HCT116 (cell line): ENCODE data around the gene LRRN3. TPM values are rescaled to one million over a fixed set of nuclear protein-coding genes. Genes with fewer than 3 reads are reported as not detected.

Experiments used
- ATAC-seq: fragments of 200-7000 bp; cut with Tn5 transposase; 2 replicates; pipeline ENCODE4 v1.9.1; 2020; ENCODE audit warnings: mild to moderate bottlenecking, moderate library complexity
- BruUV-seq: library from RNA; stranded (reverse); fragments of 400-500 nt; replicated peaks from 2 replicates; lab custom pipeline; 2021; lab: Mats Ljungman, UMichigan
- CTCF ChIA-PET: fragments of 300-600 bp; sonication (Branson Sonifier 250); formaldehyde crosslinking; loops from one replicate; lab custom pipeline; 2021; ENCODE audit warnings: antibody characterized with exemption; lab: Charles Lee
- POLR2A ChIA-PET: fragments of 300-600, 350-600 bp; sonication (Branson Sonifier 250); formaldehyde crosslinking; loops from one replicate; lab custom pipeline; 2021; ENCODE audit warnings: antibody characterized with exemption; lab: Charles Lee
- RAD21 ChIA-PET, 2 experiments: fragments of 300-600 bp; sonication (Branson Sonifier 250); formaldehyde crosslinking; loops; one replicate each; lab custom pipeline; 2023; ENCODE audit warnings: low total read pairs in 2 of 2; ENCODE audit not compliant: uncharacterized antibody in 2 of 2, unreplicated experiment in 2 of 2, low non-redundant PET in 1 of 2; lab: Charles Lee
- DNase-seq: peaks from one replicate; pipeline ENCODE4 v3.0.0-alpha.2; 2010; ENCODE audit warnings: low read depth, low spot score
- H2AFZ ChIP-seq: fragments of 200-600 bp; shearing (Covaris generic), sonication (generic); 2 replicates; pipeline ENCODE4 v1.6.1; 2017; ENCODE audit warnings: low read depth, mixed run types, mixed read lengths, antibody characterized with exemption, low read length; ENCODE audit not compliant: poor library complexity, severe bottlenecking
- H3K27ac ChIP-seq: 2 replicates; pipeline ENCODE4 v1.5.1; 2012; ENCODE audit warnings: low read depth, low read length
- H3K27me3 ChIP-seq: fragments of 200-600 bp; sonication (generic); 2 replicates; pipeline ENCODE4 v1.6.1; 2016; ENCODE audit warnings: mixed run types, low read length, mixed read lengths; ENCODE audit not compliant: insufficient read depth
- H3K36me3 ChIP-seq, 2 experiments: fragments of 200-500 bp in 1 of 2; fragments of 200-600 bp in 1 of 2; sonication (Bioruptor generic) in 1 of 2; sonication (generic) in 1 of 2; 2 replicates each; pipeline versions ENCODE4 v1.5.1 to v1.6.1; 2014 to 2016; ENCODE audit warnings: low read length in 2 of 2, inconsistent platforms in 1 of 2, mixed read lengths in 1 of 2, mixed run types in 1 of 2; ENCODE audit not compliant: insufficient read depth in 2 of 2, control insufficient read depth in 1 of 2
- H3K4me1 ChIP-seq, 2 experiments: fragments of 200-600 bp in 1 of 2; sonication (generic) in 1 of 2; 2 replicates each; pipeline versions ENCODE4 v1.5.1 to v1.6.1; 2012 to 2017; ENCODE audit warnings: low read length in 2 of 2, inconsistent platforms in 1 of 2, mild to moderate bottlenecking in 1 of 2, mixed read lengths in 1 of 2, mixed run types in 1 of 2, moderate library complexity in 1 of 2; ENCODE audit not compliant: insufficient read depth in 2 of 2, control insufficient read depth in 1 of 2
- H3K4me2 ChIP-seq: fragments of 200-600 bp; sonication (generic); 2 replicates; pipeline ENCODE4 v1.6.1; 2017; ENCODE audit warnings: mixed run types, low read length, mixed read lengths
- H3K4me3 ChIP-seq, 2 experiments: fragments of 200-600 bp in 1 of 2; sonication (generic) in 1 of 2; replicated peaks in 1 of 2; 2 replicates each; pipeline ENCODE4 v1.5.1; 2011 to 2016; ENCODE audit warnings: low read length in 2 of 2, control low read depth in 1 of 2, low read depth in 1 of 2, mild to moderate bottlenecking in 1 of 2, mixed read lengths in 1 of 2, mixed run types in 1 of 2
- H3K79me2 ChIP-seq: fragments of 200-600 bp; sonication (generic); 2 replicates; pipeline ENCODE4 v1.6.1; 2017; ENCODE audit warnings: mild to moderate bottlenecking, mixed run types, low read length, moderate library complexity, mixed read lengths; ENCODE audit not compliant: insufficient read depth
- H3K9ac ChIP-seq: fragments of 200-600 bp; sonication (generic); 2 replicates; pipeline ENCODE4 v1.6.1; 2016; ENCODE audit warnings: low read length, mixed read lengths
- H3K9me2 ChIP-seq: fragments of 200-600 bp; sonication (generic), shearing (Covaris generic); 2 replicates; pipeline ENCODE4 v1.6.1; 2017; ENCODE audit warnings: mixed run types, mild to moderate bottlenecking, moderate library complexity; ENCODE audit not compliant: insufficient read depth
- H3K9me3 ChIP-seq, 2 experiments: fragments of 200-500 bp in 1 of 2; fragments of 200-600 bp in 1 of 2; sonication (Bioruptor generic) in 1 of 2; sonication (generic) in 1 of 2; 2 replicates each; pipeline ENCODE4 v1.6.1; 2014 to 2017; ENCODE audit warnings: low read length in 2 of 2, mixed read lengths in 2 of 2, inconsistent platforms in 1 of 2, low read depth in 1 of 2, mild to moderate bottlenecking in 1 of 2, mixed run types in 1 of 2, moderate library complexity in 1 of 2; ENCODE audit not compliant: control insufficient read depth in 1 of 2, insufficient read depth in 1 of 2
- H4K20me1 ChIP-seq: fragments of 200-600 bp; sonication (generic), shearing (Covaris generic); 2 replicates; pipeline ENCODE4 v1.6.1; 2017; ENCODE audit warnings: mixed run types, mild to moderate bottlenecking, moderate library complexity; ENCODE audit not compliant: insufficient read depth
- EZH2phosphoT487 ChIP-seq: fragments of 200-600 bp; IDR thresholded peaks from 2 replicates; pipeline ENCODE4 v1.6.1; 2018; ENCODE audit warnings: antibody characterized with exemption, borderline replicate concordance
- FOSL1 ChIP-seq: IDR thresholded peaks from 2 replicates; pipeline ENCODE4 v1.6.1; 2012; ENCODE audit warnings: low read depth
- JUND ChIP-seq: IDR thresholded peaks from 2 replicates; pipeline ENCODE4 v1.6.1; 2012
- MAX ChIP-seq: IDR thresholded peaks from 2 replicates; pipeline ENCODE4 v1.6.1; 2012
- POLR2AphosphoS5 ChIP-seq: IDR thresholded peaks from 2 replicates; pipeline ENCODE4 v1.6.1; 2011; ENCODE audit warnings: mild to moderate bottlenecking, low read depth, low read length, moderate library complexity
- RAD21 ChIP-seq: IDR thresholded peaks from 2 replicates; pipeline ENCODE4 v1.6.1; 2012; ENCODE audit warnings: low read depth, mild to moderate bottlenecking
- REST ChIP-seq: IDR thresholded peaks from 2 replicates; pipeline ENCODE4 v1.6.1; 2012; ENCODE audit warnings: low read depth
- SIN3A ChIP-seq: IDR thresholded peaks from 2 replicates; pipeline ENCODE4 v1.6.1; 2012; ENCODE audit warnings: low read depth
- SP1 ChIP-seq: IDR thresholded peaks from 2 replicates; pipeline ENCODE4 v1.6.1; 2012; ENCODE audit warnings: low read depth
- SRF ChIP-seq: IDR thresholded peaks from 2 replicates; pipeline ENCODE4 v1.6.1; 2012; ENCODE audit warnings: low read depth
- YY1 ChIP-seq: IDR thresholded peaks from 2 replicates; pipeline ENCODE4 v1.6.1; 2011; ENCODE audit warnings: low read length, low read depth, moderate library complexity, mild to moderate bottlenecking; ENCODE audit not compliant: insufficient replicate concordance; ENCODE audit errors: extremely low read depth
- ZFX ChIP-seq: fragments of 450-650 bp; IDR thresholded peaks from 2 replicates; pipeline ENCODE4 v1.6.1; 2017
- ZNF274 ChIP-seq: fragments of 200-500 bp; sonication (Bioruptor generic); IDR thresholded peaks from 2 replicates; pipeline ENCODE4 v1.6.1; 2014; ENCODE audit warnings: mild to moderate bottlenecking, low read depth, low read length, inconsistent platforms
- intact Hi-C: fragments of 100-400 bp; cut with micrococcal nuclease; formaldehyde crosslinking; loops from 2 replicates; pipeline ENCODE4 v1.10.0; 2022
- total RNA-seq: library from RNA; stranded (reverse); gene quantifications from one replicate; pipeline ENCODE4 v1.2.1, GENCODE V29; 2021; ENCODE audit not compliant: unreplicated experiment
- TF ChIP-seq, protein P1 (sequence below), 3 experiments: fragments of 200-600 bp in 1 of 3; sonication (generic) in 1 of 3; IDR thresholded peaks in 2 of 3; conservative IDR thresholded peaks in 1 of 3; 2 replicates each; pipeline ENCODE4 v1.5.1; 2012 to 2017; ENCODE audit warnings: low read depth in 2 of 3, low read length in 2 of 3, antibody characterized with exemption in 1 of 3, borderline replicate concordance in 1 of 3, control low read depth in 1 of 3, mild to moderate bottlenecking in 1 of 3, mixed read lengths in 1 of 3, mixed run types in 1 of 3, moderate library complexity in 1 of 3; ENCODE audit not compliant: insufficient read depth in 1 of 3
- TF ChIP-seq, protein P2 (sequence below): IDR thresholded peaks from 2 replicates; pipeline ENCODE4 v1.6.1; 2012
- TF ChIP-seq, protein P3 (sequence below): IDR thresholded peaks from 2 replicates; pipeline ENCODE4 v1.6.1; 2011; ENCODE audit warnings: mild to moderate bottlenecking, low read length, moderate library complexity; ENCODE audit not compliant: insufficient replicate concordance; ENCODE audit errors: extremely low read depth

LRRN3 gene
- total RNA-seq, 1 experiment from 2014 or later: 0.07 TPM

DNA sequence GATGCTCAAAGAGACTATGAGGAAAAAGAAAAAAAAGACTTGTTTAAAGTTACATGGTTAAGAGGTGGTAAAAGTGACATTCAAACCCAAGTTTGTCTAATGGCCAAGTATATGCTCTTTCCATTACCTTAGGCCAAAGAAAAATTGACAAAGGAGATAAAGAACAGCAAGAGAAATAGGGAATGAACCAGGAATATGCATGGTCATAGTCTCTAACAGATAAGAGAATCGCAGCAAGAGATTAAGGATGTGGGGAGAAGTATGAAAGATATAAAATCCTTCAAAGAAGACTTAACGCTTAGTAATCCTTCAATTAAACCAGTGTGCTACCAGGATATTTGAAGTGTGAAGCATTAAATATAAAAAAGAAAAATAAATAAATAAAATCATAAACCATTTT lies 23.2 kb upstream of the LRRN3 start:
- BruUV-seq: no TSS peak
- Histone ChIP-seq H3K4me3 (no peak overlapping the region), H3K79me2 (no peaks in the 10 kb centered on the region), H3K9me3 (no peaks in the 10 kb centered on the region), H3K9me2 (no peaks in the 10 kb centered on the region), H4K20me1 (no peaks in the 10 kb centered on the region), H3K4me2 (no peak overlapping the region), H3K4me1 (no peaks in the 10 kb centered on the region), H3K9ac (no peak overlapping the region), H2AFZ (no peak overlapping the region), H3K27me3 (no peaks in the 10 kb centered on the region), H3K27ac (no peak overlapping the region), H3K36me3 (no peaks in the 10 kb centered on the region)
- ChIA-PET CTCF (no interaction called here), POLR2A (no interaction called here), RAD21 (no interaction called here)
- TF ChIP-seq REST (no peak), ZNF274 (no peak), POLR2AphosphoS5 (no peak), YY1 (no peak), EZH2phosphoT487 (no peak), SP1 (no peak), SRF (no peak), ZFX (no peak), SIN3A (no peak), FOSL1 (no peak), MAX (no peak), RAD21 (no peak), JUND (no peak)
- TF ChIP-seq, protein P1, sequence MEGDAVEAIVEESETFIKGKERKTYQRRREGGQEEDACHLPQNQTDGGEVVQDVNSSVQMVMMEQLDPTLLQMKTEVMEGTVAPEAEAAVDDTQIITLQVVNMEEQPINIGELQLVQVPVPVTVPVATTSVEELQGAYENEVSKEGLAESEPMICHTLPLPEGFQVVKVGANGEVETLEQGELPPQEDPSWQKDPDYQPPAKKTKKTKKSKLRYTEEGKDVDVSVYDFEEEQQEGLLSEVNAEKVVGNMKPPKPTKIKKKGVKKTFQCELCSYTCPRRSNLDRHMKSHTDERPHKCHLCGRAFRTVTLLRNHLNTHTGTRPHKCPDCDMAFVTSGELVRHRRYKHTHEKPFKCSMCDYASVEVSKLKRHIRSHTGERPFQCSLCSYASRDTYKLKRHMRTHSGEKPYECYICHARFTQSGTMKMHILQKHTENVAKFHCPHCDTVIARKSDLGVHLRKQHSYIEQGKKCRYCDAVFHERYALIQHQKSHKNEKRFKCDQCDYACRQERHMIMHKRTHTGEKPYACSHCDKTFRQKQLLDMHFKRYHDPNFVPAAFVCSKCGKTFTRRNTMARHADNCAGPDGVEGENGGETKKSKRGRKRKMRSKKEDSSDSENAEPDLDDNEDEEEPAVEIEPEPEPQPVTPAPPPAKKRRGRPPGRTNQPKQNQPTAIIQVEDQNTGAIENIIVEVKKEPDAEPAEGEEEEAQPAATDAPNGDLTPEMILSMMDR (IDR thresholded peaks at IDR 0.05 in 2 of 3, conservative IDR thresholded peaks at IDR 0.05 in 1 of 3; ENCODE audit: borderline replicate concordance in 1 of 3, insufficient read depth in 1 of 3, low read depth in 2 of 3, low read length in 2 of 3): no peak
- TF ChIP-seq, protein P2, sequence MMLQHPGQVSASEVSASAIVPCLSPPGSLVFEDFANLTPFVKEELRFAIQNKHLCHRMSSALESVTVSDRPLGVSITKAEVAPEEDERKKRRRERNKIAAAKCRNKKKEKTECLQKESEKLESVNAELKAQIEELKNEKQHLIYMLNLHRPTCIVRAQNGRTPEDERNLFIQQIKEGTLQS: no peak
- TF ChIP-seq, protein P3, sequence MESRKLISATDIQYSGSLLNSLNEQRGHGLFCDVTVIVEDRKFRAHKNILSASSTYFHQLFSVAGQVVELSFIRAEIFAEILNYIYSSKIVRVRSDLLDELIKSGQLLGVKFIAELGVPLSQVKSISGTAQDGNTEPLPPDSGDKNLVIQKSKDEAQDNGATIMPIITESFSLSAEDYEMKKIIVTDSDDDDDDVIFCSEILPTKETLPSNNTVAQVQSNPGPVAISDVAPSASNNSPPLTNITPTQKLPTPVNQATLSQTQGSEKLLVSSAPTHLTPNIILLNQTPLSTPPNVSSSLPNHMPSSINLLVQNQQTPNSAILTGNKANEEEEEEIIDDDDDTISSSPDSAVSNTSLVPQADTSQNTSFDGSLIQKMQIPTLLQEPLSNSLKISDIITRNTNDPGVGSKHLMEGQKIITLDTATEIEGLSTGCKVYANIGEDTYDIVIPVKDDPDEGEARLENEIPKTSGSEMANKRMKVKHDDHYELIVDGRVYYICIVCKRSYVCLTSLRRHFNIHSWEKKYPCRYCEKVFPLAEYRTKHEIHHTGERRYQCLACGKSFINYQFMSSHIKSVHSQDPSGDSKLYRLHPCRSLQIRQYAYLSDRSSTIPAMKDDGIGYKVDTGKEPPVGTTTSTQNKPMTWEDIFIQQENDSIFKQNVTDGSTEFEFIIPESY: no peak
- intact Hi-C loops: no loop called here
- DNase-seq (no peak), ATAC-seq (no peak)
